Stimulated activated naive B cell treated with anti-CD40 and anti-IgM and Interleukin-4, amounts not matched to agents 10 μg/mL and 1 μg/mL and 100 μg/mL, for 72 hours (primary cell): Measurements from ENCODE around the gene NOTCH2.
A peak's percentile ranks its signal among the peaks of the same experiment; 100 is the strongest.

Experiments used
- ATAC-seq, 2 donors: fragments of 150-1000 bp; cut with Tn5 transposase; replicated peaks; 2 replicates each; pipeline ENCODE4 v1.10.0; 2021; ENCODE audit warnings: moderate library complexity in 1 of 2
- DNase-seq: peaks from one replicate; pipeline ENCODE4 v3.0.0; 2021
- H3K27ac Mint-ChIP-seq: one replicate; pipeline ENCODE4 v1.8.0; 2022; ENCODE audit warnings: mild to moderate bottlenecking, mixed read lengths
- H3K27me3 Mint-ChIP-seq, 2 donors: one replicate each; pipeline ENCODE4 v1.8.0; 2022; ENCODE audit warnings: mixed read lengths in 2 of 2
- H3K36me3 Mint-ChIP-seq, 2 donors: one replicate each; pipeline ENCODE4 v1.8.0; 2022; ENCODE audit warnings: mixed read lengths in 2 of 2, mild to moderate bottlenecking in 1 of 2
- H3K4me1 Mint-ChIP-seq, 2 donors: one replicate each; pipeline ENCODE4 v1.8.0; 2022; ENCODE audit warnings: mixed read lengths in 2 of 2, mild to moderate bottlenecking in 1 of 2
- H3K4me3 Mint-ChIP-seq, 2 donors: one replicate each; pipeline ENCODE4 v1.8.0; 2022; ENCODE audit warnings: mild to moderate bottlenecking in 2 of 2, mixed read lengths in 2 of 2, moderate library complexity in 1 of 2
- H3K9me3 Mint-ChIP-seq, 2 donors: one replicate each; pipeline ENCODE4 v1.8.0; 2022; ENCODE audit warnings: mixed read lengths in 2 of 2, mild to moderate bottlenecking in 1 of 2

Gene NOTCH2

GRCh38 chr1:119908661-119909060 lies 160.8 kb downstream of the NOTCH2 start:
- ATAC-seq (no peak), DNase-seq (no peak)
- Mint-ChIP-seq H3K36me3 (peaks cover 7 to 30% of the 10 kb centered on the region in 2 donors), H3K27ac (no peak overlapping the region), H3K4me3 (no peak overlapping the region), H3K4me1 (peaks cover 4 to 13% of the 10 kb centered on the region in 2 donors), H3K27me3 (peaks cover 8 to 15% of the 10 kb centered on the region in 2 donors), H3K9me3 (peaks cover 6 to 17% of the 10 kb centered on the region in 2 donors)

DNA sequence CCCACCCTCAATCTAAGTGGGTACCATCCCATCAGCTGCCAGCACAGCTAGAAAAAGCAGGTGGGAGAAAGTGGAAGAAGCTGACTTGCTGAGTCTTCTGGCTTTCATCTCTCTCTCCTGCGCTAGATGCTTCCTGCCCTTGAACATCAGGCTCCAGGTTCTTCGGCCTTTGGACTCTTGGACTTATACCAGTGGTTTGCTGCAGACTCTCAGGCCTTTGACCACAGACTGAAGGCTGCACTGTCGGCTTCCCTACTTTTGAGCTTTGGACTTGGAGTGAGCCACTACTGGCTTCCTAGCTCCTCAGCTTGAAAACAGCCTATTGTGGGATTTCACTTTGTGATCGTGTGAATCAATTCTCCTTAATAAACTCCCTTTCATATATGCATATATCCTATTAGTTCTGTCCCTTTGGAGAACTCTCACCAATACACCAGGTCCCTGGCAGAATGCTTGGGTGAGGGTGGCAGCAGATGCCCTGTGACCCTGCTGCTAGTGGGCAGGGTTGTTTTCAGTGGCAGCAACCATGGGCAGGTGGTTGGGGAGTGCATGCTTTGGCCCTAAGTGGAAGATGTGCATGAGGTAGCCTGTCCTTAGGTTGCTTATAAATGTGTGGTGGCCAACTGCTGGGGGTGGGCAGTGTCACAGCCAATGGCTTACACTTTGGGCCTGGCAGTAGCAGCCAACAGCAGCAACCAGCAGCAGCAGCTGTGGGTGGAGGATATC lies 162.4 kb downstream of the NOTCH2 start:
- Mint-ChIP-seq H3K4me1 (peaks cover 4 to 13% of the 10 kb centered on the region in 2 donors), H3K27ac (peak overlapping the region; percentile 59), H3K9me3 (peaks cover 6 to 17% of the 10 kb centered on the region in 2 donors), H3K36me3 (peaks cover 2 to 17% of the 10 kb centered on the region in 2 donors), H3K27me3 (peaks cover 12 to 23% of the 10 kb centered on the region in 2 donors), H3K4me3 (no peak overlapping the region)
- DNase-seq (no peak), ATAC-seq (peak in 1 of 2 donors; percentile 12)

GRCh38 chr1:119903443-119903835 lies 166.0 kb downstream of the NOTCH2 start:
- Mint-ChIP-seq H3K36me3 (peaks cover 2 to 9% of the 10 kb centered on the region in 2 donors), H3K27me3 (peaks cover 12 to 26% of the 10 kb centered on the region in 2 donors), H3K9me3 (peaks cover 6 to 17% of the 10 kb centered on the region in 2 donors), H3K4me1 (peaks cover 4 to 13% of the 10 kb centered on the region in 2 donors), H3K27ac (no peak overlapping the region), H3K4me3 (no peak overlapping the region)
- ATAC-seq (no peak), DNase-seq (no peak)

GRCh38 chr1:119902775-119903442 lies 166.6 kb downstream of the NOTCH2 start:
- ATAC-seq (no peak), DNase-seq (no peak)
- peaks cover 2 to 9% of the 10 kb centered on the region in 2 donors for H3K36me3 Mint-ChIP-seq
- H3K4me3 Mint-ChIP-seq, result no peak overlapping the region
- no peak overlapping the region for H3K27ac Mint-ChIP-seq
- H3K4me1 Mint-ChIP-seq, result peaks cover 2 to 8% of the 10 kb centered on the region in 2 donors
- H3K27me3 Mint-ChIP-seq, result peaks cover 12 to 26% of the 10 kb centered on the region in 2 donors
- H3K9me3 Mint-ChIP-seq, result peaks cover 6 to 17% of the 10 kb centered on the region in 2 donors

DNA sequence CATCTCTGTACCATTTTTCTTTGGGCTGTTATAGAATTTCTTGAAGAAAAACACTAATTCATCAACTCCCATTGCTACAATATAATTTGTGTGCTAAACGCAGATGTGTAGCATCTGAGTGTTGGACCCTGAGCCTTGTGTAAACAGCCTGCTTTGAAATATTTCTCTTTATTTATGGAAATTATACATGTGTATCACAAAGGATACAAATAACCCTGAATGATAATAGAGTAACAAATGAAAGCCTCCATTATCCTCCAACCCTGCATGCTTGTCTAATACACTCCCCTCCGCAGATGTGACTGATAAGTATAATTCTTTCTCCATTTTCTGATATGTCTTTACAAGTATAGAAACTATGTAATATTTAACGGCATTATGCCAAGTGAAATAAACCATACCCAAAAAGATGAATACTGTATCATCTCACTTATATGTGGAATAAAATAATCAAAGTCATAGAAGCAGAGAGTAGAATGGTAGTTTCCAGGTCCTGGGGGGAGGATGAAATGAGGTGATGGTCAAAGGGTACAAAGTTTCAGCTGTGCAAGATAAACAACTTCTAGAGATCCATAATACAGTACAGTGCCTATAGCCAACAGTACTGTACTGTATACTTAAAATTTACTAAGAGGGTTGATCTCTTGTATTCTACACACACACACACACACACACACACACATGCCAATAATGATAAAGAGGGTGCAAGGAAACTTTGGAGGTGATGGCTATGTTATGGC lies 170.3 kb downstream of the NOTCH2 start:
- Mint-ChIP-seq H3K9me3 (no peaks in the 10 kb centered on the region), H3K27me3 (peaks cover 14 to 17% of the 10 kb centered on the region in 2 donors), H3K27ac (no peak overlapping the region), H3K4me3 (no peak overlapping the region), H3K4me1 (no peaks in the 10 kb centered on the region), H3K36me3 (no peaks in the 10 kb centered on the region)
- ATAC-seq (no peak), DNase-seq (no peak)

DNA sequence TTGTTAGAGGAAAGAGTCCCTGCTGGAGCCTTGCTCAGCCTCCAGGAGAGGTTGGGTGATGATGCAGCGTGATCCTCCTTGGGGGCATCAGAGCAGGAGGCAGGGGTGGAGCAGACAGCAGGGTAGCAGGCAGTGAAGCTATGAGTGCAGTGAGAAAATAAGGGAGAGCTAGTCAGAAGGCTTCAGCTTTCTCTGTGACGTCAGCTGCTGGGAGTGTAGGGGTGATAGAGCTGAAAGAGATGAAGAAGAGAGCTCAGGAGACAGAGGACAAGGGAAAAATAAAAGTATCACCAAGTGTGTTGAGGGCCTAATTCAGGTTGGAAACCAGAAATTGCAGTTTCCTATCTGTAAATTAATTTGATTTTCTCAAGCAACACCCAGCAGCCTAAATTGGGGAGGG lies 170.9 kb downstream of the NOTCH2 start:
- no peaks in the 10 kb centered on the region for H3K36me3 Mint-ChIP-seq
- DNase-seq (no peak), ATAC-seq (no peak)
- H3K4me1 Mint-ChIP-seq, result no peaks in the 10 kb centered on the region
- no peak overlapping the region for H3K27ac Mint-ChIP-seq
- H3K27me3 Mint-ChIP-seq, result peaks cover 10 to 13% of the 10 kb centered on the region in 2 donors
- no peaks in the 10 kb centered on the region for H3K9me3 Mint-ChIP-seq
- no peak overlapping the region for H3K4me3 Mint-ChIP-seq

DNA sequence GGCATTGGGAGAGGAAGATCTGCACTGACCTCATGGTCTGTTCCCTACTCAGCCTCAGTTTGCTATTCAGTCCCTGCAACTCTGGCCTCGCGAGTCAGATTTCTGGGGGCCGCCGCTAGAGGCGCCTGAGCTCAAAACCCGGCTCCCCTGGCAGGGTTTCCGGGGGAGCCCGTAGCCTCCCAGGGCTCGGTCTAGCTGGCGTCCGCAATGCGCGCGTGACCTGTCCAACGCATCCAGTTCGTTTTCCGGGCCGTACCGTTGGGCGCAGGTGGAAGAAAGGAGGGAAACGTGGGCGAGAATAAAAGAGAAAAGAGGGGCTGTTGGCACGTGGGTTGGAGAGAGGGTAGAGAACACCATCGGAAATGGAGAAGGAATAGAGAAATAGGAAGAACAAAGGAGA lies 173.2 kb downstream of the NOTCH2 start, which contains the start of gene ADAM30:
TSS of gene ADAM30 (minus strand) at position 213 of the 400 bp plus-strand sequence. CDS start at position 34, 179 bp downstream.
- Mint-ChIP-seq H3K36me3 (no peaks in the 10 kb centered on the region), H3K9me3 (no peaks in the 10 kb centered on the region), H3K4me3 (no peak within 1 kb of the TSS), H3K27ac (no peak within 1 kb of the TSS), H3K27me3 (peaks cover 1 to 15% of the 10 kb centered on the region in 2 donors), H3K4me1 (no peaks in the 10 kb centered on the region)
- ATAC-seq, result no peak
- DNase-seq, result no peak

DNA sequence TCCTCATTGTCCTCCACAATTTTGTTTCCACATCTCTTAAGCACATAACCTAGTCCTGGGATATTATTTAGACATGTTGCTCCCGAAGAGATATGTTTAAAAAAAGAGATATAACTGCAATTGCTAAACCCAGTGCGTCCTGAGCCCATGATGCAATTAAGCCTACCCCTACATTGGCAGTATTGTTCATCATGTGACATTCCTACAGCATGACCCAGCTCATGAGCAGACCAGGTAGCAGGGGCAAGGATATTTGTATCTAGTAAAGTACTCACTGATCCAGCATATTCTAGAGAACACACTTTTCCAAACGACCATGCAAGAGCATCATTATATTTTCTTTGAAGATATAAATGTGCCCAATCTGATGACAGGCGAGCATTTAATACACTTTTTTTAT lies 174.4 kb downstream of the NOTCH2 start:
- Mint-ChIP-seq H3K4me3 (no peak overlapping the region), H3K9me3 (no peaks in the 10 kb centered on the region), H3K27me3 (peaks cover 10 to 15% of the 10 kb centered on the region in 2 donors), H3K4me1 (no peaks in the 10 kb centered on the region), H3K36me3 (no peaks in the 10 kb centered on the region), H3K27ac (no peak overlapping the region)
- DNase-seq, result no peak
- no peak for ATAC-seq

DNA sequence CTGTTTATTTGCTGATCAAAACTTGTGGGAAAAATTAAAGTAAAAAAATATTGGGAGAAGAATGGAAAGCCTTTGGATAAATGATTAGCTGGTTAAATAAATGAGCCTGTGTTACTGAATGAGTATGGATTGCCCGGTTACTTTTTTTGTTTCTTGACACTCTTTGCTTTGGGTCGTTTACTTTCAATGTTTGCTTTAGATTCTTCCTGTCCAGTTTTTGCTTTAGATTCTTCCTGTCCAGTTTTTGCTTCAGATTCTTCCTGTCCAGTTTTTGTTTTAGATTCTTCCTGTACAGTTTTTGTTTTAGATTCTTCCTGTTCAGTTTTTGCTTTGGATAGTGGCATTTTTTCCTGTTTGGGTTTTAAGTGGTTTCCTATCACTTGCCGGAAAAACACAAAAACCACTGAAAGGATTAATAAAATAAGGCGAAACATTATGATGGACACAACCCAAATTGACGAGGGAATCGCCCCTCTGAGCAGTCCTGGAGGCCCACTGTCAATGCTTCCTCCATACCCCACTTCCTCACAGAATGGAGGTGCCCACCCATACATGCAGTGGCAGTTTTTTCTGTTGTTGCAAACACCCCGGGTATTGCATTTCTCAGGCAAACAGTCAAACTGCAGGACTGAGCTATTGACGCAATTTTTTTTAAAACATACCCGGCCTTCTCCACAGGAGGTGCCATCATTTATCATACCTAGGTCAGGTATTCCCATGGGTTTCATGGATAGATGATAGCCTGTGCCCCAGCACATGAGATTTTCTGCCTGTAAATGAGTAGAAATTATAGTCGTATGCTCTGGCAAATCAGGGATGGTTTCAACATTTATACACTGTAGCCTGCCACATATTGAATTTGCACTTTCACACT lies 175.4 kb downstream of the NOTCH2 start:
- H3K27me3 Mint-ChIP-seq, result peaks cover 15 to 18% of the 10 kb centered on the region in 2 donors
- ATAC-seq (no peak), DNase-seq (no peak)
- H3K4me1 Mint-ChIP-seq, result no peaks in the 10 kb centered on the region
- H3K9me3 Mint-ChIP-seq, result peaks cover under 1% of the 10 kb centered on the region in 2 donors
- H3K27ac Mint-ChIP-seq, result no peak overlapping the region
- H3K36me3 Mint-ChIP-seq, result no peaks in the 10 kb centered on the region
- no peak overlapping the region for H3K4me3 Mint-ChIP-seq

GRCh38 chr1:119893238-119893791 lies 176.1 kb downstream of the NOTCH2 start:
- ATAC-seq (no peak), DNase-seq (no peak)
- Mint-ChIP-seq H3K9me3 (peaks cover 8% of the 10 kb centered on the region in 2 donors), H3K27me3 (peaks cover 19 to 25% of the 10 kb centered on the region in 2 donors), H3K4me1 (no peaks in the 10 kb centered on the region), H3K4me3 (no peak overlapping the region), H3K36me3 (peaks cover 0 to 6% of the 10 kb centered on the region in 2 donors), H3K27ac (no peak overlapping the region)

DNA sequence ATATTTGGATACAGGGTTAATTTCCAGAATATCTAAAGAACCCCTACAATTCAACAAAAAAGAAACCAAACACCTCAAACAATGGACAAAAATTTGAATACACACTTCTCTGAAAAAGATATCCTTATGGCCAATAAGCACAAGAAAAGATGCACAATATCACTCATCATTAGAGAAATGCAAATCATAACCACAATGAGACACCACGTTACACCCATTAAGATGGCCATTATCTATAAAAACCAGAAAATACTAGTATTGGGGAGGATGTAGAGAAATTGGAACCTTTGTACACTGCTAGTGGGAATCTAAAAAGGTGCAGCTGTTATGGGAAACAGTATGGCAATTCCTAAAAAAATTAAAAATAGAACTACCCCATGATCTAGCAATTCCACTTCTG lies 178.1 kb downstream of the NOTCH2 start:
- Mint-ChIP-seq H3K4me3 (no peak overlapping the region), H3K36me3 (peaks cover 3 to 8% of the 10 kb centered on the region in 2 donors), H3K27me3 (peaks cover 19 to 32% of the 10 kb centered on the region in 2 donors), H3K27ac (no peak overlapping the region), H3K9me3 (peaks cover 12 to 13% of the 10 kb centered on the region in 2 donors), H3K4me1 (no peaks in the 10 kb centered on the region)
- ATAC-seq (no peak), DNase-seq (no peak)

GRCh38 chr1:119888476-119888875 lies 181.0 kb downstream of the NOTCH2 start:
- H3K36me3 Mint-ChIP-seq, result peaks cover 3 to 8% of the 10 kb centered on the region in 2 donors
- H3K27me3 Mint-ChIP-seq, result peaks cover 19 to 44% of the 10 kb centered on the region in 2 donors
- H3K9me3 Mint-ChIP-seq, result peaks cover 12 to 13% of the 10 kb centered on the region in 2 donors
- ATAC-seq (no peak), DNase-seq (no peak)
- no peaks in the 10 kb centered on the region for H3K4me1 Mint-ChIP-seq
- no peak overlapping the region for H3K4me3 Mint-ChIP-seq
- H3K27ac Mint-ChIP-seq, result no peak overlapping the region

GRCh38 chr1:119887427-119887826 lies 182.0 kb downstream of the NOTCH2 start:
- Mint-ChIP-seq H3K4me1 (no peaks in the 10 kb centered on the region), H3K27me3 (peaks cover 19 to 44% of the 10 kb centered on the region in 2 donors), H3K36me3 (peaks cover 3 to 8% of the 10 kb centered on the region in 2 donors), H3K4me3 (no peak overlapping the region), H3K9me3 (peaks cover 12 to 13% of the 10 kb centered on the region in 2 donors), H3K27ac (no peak overlapping the region)
- ATAC-seq (no peak), DNase-seq (no peak)
